Neuronal stem cell (in vitro differentiated cells): ENCODE data around the gene NKAIN4.

Experiments
- DNase-seq: peaks from one replicate; pipeline ENCODE4 v3.0.0-alpha.2; 2013; ENCODE audit warnings: low spot score
- H2AFZ ChIP-seq: one replicate; pipeline ENCODE4 v1.6.1; 2013; ENCODE audit warnings: mild to moderate bottlenecking, low read length, inconsistent platforms
- H2AK5ac ChIP-seq: 2 replicates; pipeline ENCODE4 v1.6.1; 2013; ENCODE audit warnings: low read depth, mild to moderate bottlenecking, inconsistent platforms, low read length, moderate library complexity, mixed read lengths
- H2BK120ac ChIP-seq: 2 replicates; pipeline ENCODE4 v1.6.1; 2013; ENCODE audit warnings: low read depth, mild to moderate bottlenecking, inconsistent platforms, low read length, moderate library complexity, mixed read lengths
- H2BK12ac ChIP-seq: one replicate; pipeline ENCODE4 v1.6.1; 2013; ENCODE audit warnings: low read length, inconsistent platforms
- H2BK15ac ChIP-seq: 2 replicates; pipeline ENCODE4 v1.6.1; 2013; ENCODE audit warnings: mild to moderate bottlenecking, low read length, inconsistent platforms, mixed read lengths
- H2BK5ac ChIP-seq: one replicate; pipeline ENCODE4 v1.6.1; 2013; ENCODE audit warnings: inconsistent platforms, mild to moderate bottlenecking, low read length, moderate library complexity
- H3K14ac ChIP-seq: one replicate; pipeline ENCODE4 v1.6.1; 2013; ENCODE audit warnings: low read length, inconsistent platforms
- H3K18ac ChIP-seq: 2 replicates; pipeline ENCODE4 v1.6.1; 2013; ENCODE audit warnings: low read length, inconsistent platforms
- H3K23ac ChIP-seq: 2 replicates; pipeline ENCODE4 v1.6.1; 2013; ENCODE audit warnings: low read depth, mild to moderate bottlenecking, mixed read lengths, low read length, inconsistent platforms; ENCODE audit not compliant: poor library complexity
- H3K27ac ChIP-seq: replicated peaks from 3 replicates; pipeline ENCODE4 v1.5.1; 2013; ENCODE audit warnings: low read length, inconsistent platforms
- H3K27me3 ChIP-seq, 3 experiments: 2 replicates each; pipeline ENCODE4 v1.6.1; 2013; ENCODE audit warnings: low read length in 3 of 3, mild to moderate bottlenecking in 2 of 3, inconsistent platforms in 1 of 3, low read depth in 1 of 3, mixed read lengths in 1 of 3, moderate library complexity in 1 of 3; ENCODE audit not compliant: control insufficient read depth in 3 of 3, insufficient read depth in 3 of 3
- H3K36me3 ChIP-seq, 2 donors: replicated peaks in 1 of 2; 2 replicates each; pipeline ENCODE4 v1.6.1; 2013; ENCODE audit warnings: low read length in 2 of 2; ENCODE audit not compliant: control insufficient read depth in 2 of 2, insufficient read depth in 2 of 2
- H3K4ac ChIP-seq: 2 replicates; pipeline ENCODE4 v1.6.1; 2013; ENCODE audit warnings: inconsistent platforms, mild to moderate bottlenecking, low read length, moderate library complexity
- H3K4me1 ChIP-seq, 2 donors: 1 replicate in 1 of 2; 2 replicates in 1 of 2; pipeline ENCODE4 v1.6.1; 2013; ENCODE audit warnings: low read length in 2 of 2, low read depth in 1 of 2; ENCODE audit not compliant: control insufficient read depth in 2 of 2, insufficient read depth in 1 of 2
- H3K4me2 ChIP-seq: one replicate; pipeline ENCODE4 v1.6.1; 2013; ENCODE audit warnings: mild to moderate bottlenecking, low read length, inconsistent platforms; ENCODE audit not compliant: insufficient read depth, poor library complexity, severe bottlenecking
- H3K4me3 ChIP-seq, 2 donors: 2 replicates each; pipeline ENCODE4 v1.5.1; 2013; ENCODE audit warnings: low read length in 2 of 2, mild to moderate bottlenecking in 2 of 2, inconsistent platforms in 1 of 2, moderate library complexity in 1 of 2
- H3K79me1 ChIP-seq: one replicate; pipeline ENCODE4 v1.6.1; 2013; ENCODE audit warnings: low read depth, mild to moderate bottlenecking, inconsistent platforms, low read length, moderate library complexity
- H3K9ac ChIP-seq: one replicate; pipeline ENCODE4 v1.6.1; 2013; ENCODE audit warnings: mild to moderate bottlenecking, low read depth, low read length, inconsistent platforms; ENCODE audit not compliant: poor library complexity
- H3K9me3 ChIP-seq, 2 donors: replicated peaks in 1 of 2; 2 replicates each; pipeline versions ENCODE3 to v1.6.1; 2013; ENCODE audit warnings: low read length in 2 of 2, mild to moderate bottlenecking in 2 of 2, inconsistent platforms in 1 of 2, low read depth in 1 of 2, mixed read lengths in 1 of 2, moderate library complexity in 1 of 2; ENCODE audit not compliant: control insufficient read depth in 2 of 2, insufficient read depth in 1 of 2
- H4K8ac ChIP-seq: one replicate; pipeline ENCODE4 v1.6.1; 2013; ENCODE audit warnings: low read depth, mild to moderate bottlenecking, inconsistent platforms, low read length, moderate library complexity
- H4K91ac ChIP-seq: one replicate; pipeline ENCODE4 v1.6.1; 2013; ENCODE audit warnings: low read length, low read depth, mild to moderate bottlenecking, inconsistent platforms; ENCODE audit not compliant: poor library complexity
- WGBS, 2 donors: extraction: QIAGEN DNeasy Blood & Tissue Kit; methylation state at CpG; one replicate each; pipeline ENCODE4 v1.1.7; 2013; ENCODE audit warnings: missing lambda C conversion rate in 2 of 2, mixed read lengths in 1 of 2; ENCODE audit not compliant: insufficient read length in 2 of 2, insufficient replicate concordance in 1 of 2; ENCODE audit errors: extremely low coverage in 2 of 2; 5-methylcytosine and 5-hydroxymethylcytosine counted together

The NKAIN4 gene

GRCh38 chr20:63239431-63239830, 14.8 kb downstream of the NKAIN4 start:
- Histone ChIP-seq H2BK120ac (no peak overlapping the region), H2AK5ac (peak overlapping the region; percentile 89), H4K91ac (no peak overlapping the region), H2BK15ac (no peak overlapping the region), H3K79me1 (no peaks in the 10 kb centered on the region), H3K27ac (no peak overlapping the region), H2BK12ac (no peak overlapping the region), H2AFZ (no peak overlapping the region), H3K4ac (no peak overlapping the region), H3K4me1 (peaks cover 11 to 33% of the 10 kb centered on the region in 2 donors), H3K36me3 (no peaks in the 10 kb centered on the region), H3K9me3 (no peaks in the 10 kb centered on the region), H3K9ac (no peak overlapping the region), H3K18ac (peak overlapping the region; percentile 57), H4K8ac (no peak overlapping the region), H2BK5ac (peak overlapping the region; percentile 8), H3K23ac (peak overlapping the region; percentile 93), H3K4me3 (no peak overlapping the region), H3K4me2 (no peak overlapping the region), H3K27me3 (no peaks in the 10 kb centered on the region), H3K14ac (no peak overlapping the region)
- no peak for DNase-seq
- WGBS, 2 donors = no CpG with 5 or more reads among the region's 30 CpGs

DNA sequence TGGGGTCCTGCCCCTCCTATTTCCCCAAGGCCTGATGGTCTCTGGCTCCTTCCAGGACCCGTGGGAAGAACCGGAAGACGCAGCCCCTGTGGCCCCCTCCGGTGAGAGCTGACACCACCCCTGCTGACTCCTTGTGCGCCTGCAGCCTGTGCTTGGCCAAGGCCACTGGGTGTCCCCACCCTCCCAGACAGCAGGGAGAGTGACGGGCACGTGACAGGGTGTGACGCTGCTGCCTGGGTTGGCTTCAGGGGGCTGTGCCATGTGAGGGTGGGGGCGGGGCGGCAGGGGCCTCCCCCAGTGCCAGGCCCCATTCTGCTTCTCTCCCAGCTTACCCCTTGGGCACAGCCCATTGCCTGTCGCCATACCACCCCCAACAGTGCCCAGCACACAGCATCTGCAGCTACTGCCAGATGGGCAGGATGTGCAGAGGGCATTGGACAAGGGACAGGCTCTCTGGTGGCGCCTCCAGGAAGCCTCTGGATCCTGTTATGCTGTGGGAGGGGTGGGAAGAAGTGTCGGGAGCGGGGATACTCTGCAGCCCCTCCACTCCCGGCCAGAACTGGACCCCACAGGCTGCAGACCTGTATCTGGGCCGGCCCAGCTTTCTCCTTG, 15.6 kb downstream of the NKAIN4 start:
- Histone ChIP-seq H2BK12ac (no peak overlapping the region), H3K4ac (no peak overlapping the region), H3K79me1 (no peaks in the 10 kb centered on the region), H2BK5ac (peak overlapping the region; percentile 6), H3K27me3 (no peaks in the 10 kb centered on the region), H4K8ac (no peak overlapping the region), H2BK15ac (no peak overlapping the region), H3K4me2 (no peak overlapping the region), H3K9ac (no peak overlapping the region), H2AK5ac (peak overlapping the region; percentile 89), H3K36me3 (no peaks in the 10 kb centered on the region), H2AFZ (no peak overlapping the region), H3K27ac (no peak overlapping the region), H3K9me3 (no peaks in the 10 kb centered on the region), H4K91ac (no peak overlapping the region), H3K4me1 (peaks cover 11 to 34% of the 10 kb centered on the region in 2 donors), H2BK120ac (no peak overlapping the region), H3K18ac (peak overlapping the region; percentile 48), H3K4me3 (no peak overlapping the region), H3K14ac (no peak overlapping the region), H3K23ac (peak overlapping the region; percentile 95)
- no peak for DNase-seq
- no CpG with 5 or more reads among the region's 16 CpGs for WGBS, 2 donors

GRCh38 chr20:63238031-63238430, 16.2 kb downstream of the NKAIN4 start:
- no peaks in the 10 kb centered on the region for H3K27me3 ChIP-seq
- no CpG with 5 or more reads among the region's 10 CpGs for WGBS, 2 donors

GRCh38 chr20:63236116-63236837, 18.0 kb downstream of the NKAIN4 start:
- Histone ChIP-seq H2BK120ac (peak overlapping the region; percentile 75), H4K8ac (peak overlapping the region; percentile 78), H3K27ac (no peak overlapping the region), H3K4me3 (no peak overlapping the region), H3K4me1 (peaks cover 11 to 34% of the 10 kb centered on the region in 2 donors), H3K9me3 (no peaks in the 10 kb centered on the region), H3K9ac (peak overlapping the region; percentile 64), H4K91ac (no peak overlapping the region), H3K4me2 (no peak overlapping the region), H2AK5ac (peak overlapping the region; percentile 96), H3K27me3 (no peaks in the 10 kb centered on the region), H3K23ac (peak overlapping the region; percentile 2), H3K79me1 (no peaks in the 10 kb centered on the region), H2BK5ac (peak overlapping the region; percentile 43), H2BK12ac (peak overlapping the region; percentile 4), H2BK15ac (peak overlapping the region; percentile 59), H3K36me3 (no peaks in the 10 kb centered on the region), H3K4ac (no peak overlapping the region), H3K14ac (peak overlapping the region; percentile 90), H2AFZ (no peak overlapping the region), H3K18ac (peak overlapping the region; percentile 93)
- WGBS, 2 donors = no CpG with 5 or more reads among the region's 26 CpGs
- no peak for DNase-seq

More at GRCh38 chr20:63238031-63238430, 16.2 kb downstream of the NKAIN4 start:
- Histone ChIP-seq H2BK15ac (no peak overlapping the region), H3K27ac (no peak overlapping the region), H2BK120ac (no peak overlapping the region), H4K91ac (no peak overlapping the region), H3K9me3 (no peaks in the 10 kb centered on the region), H3K4ac (no peak overlapping the region), H3K4me2 (no peak overlapping the region), H4K8ac (no peak overlapping the region), H2AK5ac (no peak overlapping the region), H3K23ac (no peak overlapping the region), H3K36me3 (no peaks in the 10 kb centered on the region), H3K18ac (no peak overlapping the region), H3K14ac (no peak overlapping the region), H2BK5ac (peak overlapping the region; percentile 6), H3K4me1 (peaks cover 11 to 38% of the 10 kb centered on the region in 2 donors), H2BK12ac (no peak overlapping the region), H3K79me1 (no peaks in the 10 kb centered on the region), H3K9ac (no peak overlapping the region), H2AFZ (no peak overlapping the region), H3K4me3 (no peak overlapping the region)
- no peak for DNase-seq
